Cardiac fibroblast (primary cell): ENCODE data around the gene PCAT7.

Source experiments
- DNase-seq, 2 donors: peaks; one replicate each; pipeline versions ENCODE4 v3.0.0 to v3.0.0-alpha.2; 2010; ENCODE audit warnings: low read depth in 2 of 2
- H3K4me3 ChIP-seq, 2 donors: replicated peaks in 1 of 2; 1 replicate in 1 of 2; 2 replicates in 1 of 2; pipeline ENCODE4 v1.5.1; 2011; ENCODE audit warnings: low read depth in 2 of 2, low read length in 2 of 2, mild to moderate bottlenecking in 2 of 2, moderate library complexity in 1 of 2
- CTCF ChIP-seq: IDR thresholded peaks from one replicate; pipeline ENCODE4 v1.5.1; 2011; ENCODE audit warnings: low read depth, mild to moderate bottlenecking, low read length, inconsistent platforms

The PCAT7 gene

GRCh38 chr9:94568972-94569712 is 14.3 kb downstream of the PCAT7 start:
- no peak for TF ChIP-seq CTCF
- H3K4me3 ChIP-seq, result no peak overlapping the region
- no peak for DNase-seq

- no peak for TF ChIP-seq CTCF
- DNase-seq, result no peak
- no peak overlapping the region for H3K4me3 ChIP-seq
Observed at GRCh38 chr9:94576131-94576530, 21.2 kb downstream of the PCAT7 start.

- no peak for DNase-seq
- no peak overlapping the region for H3K4me3 ChIP-seq
- no peak for TF ChIP-seq CTCF
Observed at GRCh38 chr9:94577036-94577435, 22.2 kb downstream of the PCAT7 start.

GRCh38 chr9:94577571-94577970 is 22.7 kb downstream of the PCAT7 start:
- TF ChIP-seq CTCF, result no peak
- H3K4me3 ChIP-seq, result no peak overlapping the region
- DNase-seq, result no peak

GRCh38 chr9:94581728-94582127 is 26.8 kb downstream of the PCAT7 start:
- no peak for TF ChIP-seq CTCF
- DNase-seq, result no peak

GRCh38 chr9:94584555-94584954 is 29.7 kb downstream of the PCAT7 start:
- DNase-seq, result no peak
- H3K4me3 ChIP-seq, result no peak overlapping the region
- no peak for TF ChIP-seq CTCF

More at GRCh38 chr9:94581728-94582127, 26.8 kb downstream of the PCAT7 start:
- no peak overlapping the region for H3K4me3 ChIP-seq

- no peak for TF ChIP-seq CTCF
- no peak overlapping the region for H3K4me3 ChIP-seq
- DNase-seq, result peak in 1 of 2 donors; percentile 8
Observed at GRCh38 chr9:94586316-94586715, 31.4 kb downstream of the PCAT7 start.
